NCI-H748 treated with DMSO at 0.1 percent for 48 hours (cell line): ENCODE measurements around the gene VWA8.
"Not testable (repeated sequence)": the region's sequence is repeated elsewhere in the genome, so short reads cannot be mapped to it uniquely, and the experiment has no call there.

Experiments
- DNase-seq: peaks from one replicate; lab custom pipeline; 2025; lab: John Stamatoyannopoulos, UW

Gene VWA8

DNA sequence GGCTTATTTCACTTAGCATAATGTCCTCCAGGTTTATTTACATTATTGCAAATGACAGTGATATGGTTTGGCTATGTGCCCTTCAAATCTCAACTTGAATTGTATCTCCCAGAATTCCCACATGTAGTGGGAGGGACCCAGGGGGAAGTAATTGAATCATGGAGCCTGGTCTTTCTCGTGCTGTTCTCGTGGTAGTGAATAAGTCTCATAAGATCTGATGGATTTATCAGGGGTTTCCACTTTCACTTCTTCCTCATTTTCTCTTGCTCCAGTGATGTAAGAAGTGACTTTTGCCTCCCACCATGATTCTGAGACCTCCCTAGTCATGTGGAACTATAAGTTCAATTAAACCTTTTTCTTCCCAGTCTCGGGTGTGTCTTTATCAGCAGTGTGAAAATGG is 109.6 kb downstream of the VWA8 start:
- DNase-seq = no peak

DNA sequence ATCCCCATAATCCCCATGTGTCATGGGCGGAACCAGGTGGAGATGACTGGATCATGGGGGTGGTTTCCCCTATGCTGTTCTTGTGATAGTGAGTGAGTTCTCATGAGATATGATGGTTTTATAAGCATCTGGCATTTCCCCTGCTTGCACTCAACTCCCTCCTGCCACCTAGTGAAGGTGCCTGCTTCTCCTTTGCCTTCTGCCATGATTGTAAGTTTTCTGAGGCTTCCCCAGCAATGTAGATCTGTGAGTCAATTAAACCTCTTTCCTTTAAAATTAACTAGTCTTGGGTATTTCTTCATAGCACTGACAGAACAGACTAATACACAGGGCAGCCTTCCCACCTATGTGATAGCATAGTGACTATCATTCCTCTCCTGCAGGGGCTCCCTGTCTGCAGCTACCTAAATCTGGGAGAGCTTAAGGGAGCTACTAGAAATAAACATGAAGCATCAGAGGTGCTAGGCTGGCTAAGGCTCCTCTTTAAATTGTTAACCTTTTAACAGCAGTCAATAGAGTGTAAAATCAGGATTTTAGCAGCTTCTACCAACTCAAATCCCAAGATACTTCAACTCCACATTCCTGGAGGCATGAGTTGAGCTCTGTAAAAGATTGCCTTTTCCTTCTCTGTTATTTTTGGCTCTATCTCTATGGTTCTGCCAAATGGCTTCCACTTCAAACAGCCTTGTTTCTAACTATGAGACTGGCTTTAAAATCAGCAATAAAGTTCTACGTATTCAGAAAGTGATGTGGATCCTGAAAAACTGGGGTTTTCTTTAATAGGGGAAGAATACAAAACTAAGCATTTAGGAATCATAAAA is 112.3 kb downstream of the VWA8 start:
- no peak for DNase-seq

DNA sequence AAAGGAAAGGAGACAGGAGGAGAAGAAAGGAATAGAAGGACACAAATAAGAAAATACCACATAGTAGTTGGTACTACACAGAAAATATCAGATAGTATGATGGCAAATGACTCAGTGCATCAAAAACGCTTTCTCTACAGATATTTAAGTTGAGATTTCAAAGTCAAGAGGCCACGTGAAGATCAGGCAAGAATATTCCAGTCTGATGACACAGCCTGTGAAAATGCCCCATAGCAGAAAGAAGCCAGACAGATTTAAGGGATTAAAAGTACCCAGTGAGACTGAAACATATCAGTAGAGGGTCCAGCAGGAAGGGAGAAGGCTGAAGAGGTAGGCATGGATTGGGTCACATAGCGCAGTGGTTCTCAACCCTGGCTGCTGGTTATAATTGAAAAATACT is 113.7 kb downstream of the VWA8 start:
- DNase-seq = no peak

DNA sequence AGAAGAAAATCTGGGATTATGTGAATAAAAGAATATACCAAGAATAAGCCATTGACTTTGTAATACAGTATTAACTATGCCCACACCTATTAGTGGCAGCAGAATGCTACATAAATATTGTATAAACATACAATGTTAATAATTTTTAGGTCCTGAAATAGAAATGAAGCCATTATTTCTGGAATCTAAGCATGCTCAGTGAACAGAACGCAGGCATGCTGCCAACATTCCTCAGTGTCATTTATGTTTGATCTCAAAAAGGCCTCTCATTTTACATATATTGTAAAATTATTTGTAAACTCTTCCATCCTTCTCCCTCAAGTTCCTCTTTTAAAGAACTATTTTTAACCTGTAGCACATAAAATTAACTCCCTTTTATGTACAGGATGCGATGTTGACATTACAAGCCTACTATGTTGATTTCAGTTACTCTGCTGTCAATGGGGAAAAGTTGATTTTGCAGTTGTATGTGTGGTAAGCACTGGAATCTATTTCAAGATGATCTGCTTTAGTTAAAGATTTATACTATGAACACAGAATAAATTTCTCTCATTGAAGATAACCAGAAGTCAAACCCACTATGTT is 118.8 kb downstream of the VWA8 start:
- DNase-seq = no peak

DNA sequence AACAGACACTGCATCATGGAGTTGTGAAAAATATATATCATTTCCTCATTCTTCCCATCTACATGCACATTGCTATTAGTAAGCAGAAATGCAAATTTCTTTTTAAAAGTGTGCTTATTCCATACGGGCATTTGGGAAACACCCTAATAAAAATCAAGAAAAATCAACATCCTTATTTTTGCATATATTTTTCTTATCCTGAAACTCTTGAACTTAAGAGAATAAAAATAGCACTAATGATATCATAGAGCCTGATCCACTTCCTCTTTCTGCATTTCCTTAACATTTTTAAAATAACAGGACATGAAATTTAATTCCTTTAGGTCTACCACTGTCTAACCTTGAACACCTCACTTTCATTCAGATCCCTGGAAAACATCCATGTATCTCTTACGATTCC is 123.3 kb downstream of the VWA8 start:
- no peak for DNase-seq

DNA sequence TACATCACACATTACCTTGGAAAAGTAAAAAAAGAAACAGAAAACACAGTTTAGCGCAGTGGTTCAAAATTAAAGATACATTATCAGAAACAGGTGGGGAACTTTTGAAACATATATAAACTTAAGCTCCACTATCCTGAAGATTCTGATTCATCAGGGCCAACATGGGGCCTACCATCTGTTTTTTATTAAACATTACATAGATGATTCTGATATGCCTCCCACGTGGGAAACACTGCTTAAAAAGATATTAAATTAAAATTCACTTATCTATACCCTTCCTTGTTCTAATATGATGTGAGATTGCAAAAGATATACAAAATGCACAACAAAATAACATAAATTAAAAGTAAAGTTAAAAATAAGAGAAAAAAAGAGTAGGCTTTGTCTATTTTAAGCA is 125.0 kb downstream of the VWA8 start:
- DNase-seq = no peak

DNA sequence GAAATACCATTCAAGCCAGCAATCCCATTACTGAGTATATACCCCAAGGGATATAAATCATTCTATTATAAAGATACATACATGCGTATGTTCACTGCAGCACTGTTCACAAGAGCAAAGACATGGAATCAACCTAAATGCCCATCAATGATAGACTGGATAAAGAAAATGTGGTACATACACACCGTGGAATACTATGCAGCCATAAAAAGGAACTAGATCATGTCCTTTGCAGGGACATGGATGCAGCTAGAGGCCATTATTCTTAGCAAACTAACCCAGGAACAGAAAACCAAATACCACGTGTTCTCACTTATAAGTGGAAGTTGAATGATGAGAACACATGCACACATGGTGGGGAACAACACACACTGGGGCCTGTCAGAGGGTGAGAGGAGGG is 126.2 kb downstream of the VWA8 start:
- DNase-seq = not testable (repeated sequence)

DNA sequence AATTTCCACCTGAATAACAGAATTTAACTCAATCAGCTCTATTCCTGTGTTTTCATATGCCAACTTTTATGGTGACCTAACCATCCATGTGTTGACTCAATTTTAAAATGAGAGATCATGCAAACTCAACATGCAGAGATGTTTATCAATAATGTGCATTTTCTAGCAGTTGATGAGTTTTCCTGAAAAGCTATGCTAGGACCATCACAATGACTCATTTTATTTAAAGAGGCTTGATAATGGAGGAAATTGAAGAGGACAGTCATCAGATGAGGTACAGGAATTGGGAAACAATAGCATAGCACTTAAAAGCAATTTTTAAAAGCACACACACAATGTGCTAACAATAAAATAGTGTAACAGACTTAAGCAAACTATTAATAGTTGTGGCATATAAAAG is 127.1 kb downstream of the VWA8 start:
- DNase-seq = no peak

DNA sequence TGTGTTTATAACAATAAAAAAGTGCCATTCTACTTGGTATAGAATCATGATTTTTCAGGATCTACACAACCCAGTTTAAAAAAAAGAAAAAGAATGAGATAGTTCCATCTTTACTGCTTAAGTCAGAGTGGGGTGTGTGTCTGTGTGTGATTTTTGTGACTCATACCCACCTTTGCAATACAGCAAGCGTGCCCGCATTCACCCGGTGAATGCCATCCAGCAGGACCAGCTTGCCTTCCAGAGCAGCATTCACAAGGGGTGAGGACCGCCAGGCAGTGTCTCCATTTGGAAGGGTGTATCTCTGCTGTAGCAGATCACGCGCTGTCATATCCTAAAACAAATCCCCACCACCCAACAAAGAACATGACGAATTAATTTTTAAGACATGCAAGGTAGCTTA is 127.7 kb downstream of the VWA8 start:
- DNase-seq = no peak

DNA sequence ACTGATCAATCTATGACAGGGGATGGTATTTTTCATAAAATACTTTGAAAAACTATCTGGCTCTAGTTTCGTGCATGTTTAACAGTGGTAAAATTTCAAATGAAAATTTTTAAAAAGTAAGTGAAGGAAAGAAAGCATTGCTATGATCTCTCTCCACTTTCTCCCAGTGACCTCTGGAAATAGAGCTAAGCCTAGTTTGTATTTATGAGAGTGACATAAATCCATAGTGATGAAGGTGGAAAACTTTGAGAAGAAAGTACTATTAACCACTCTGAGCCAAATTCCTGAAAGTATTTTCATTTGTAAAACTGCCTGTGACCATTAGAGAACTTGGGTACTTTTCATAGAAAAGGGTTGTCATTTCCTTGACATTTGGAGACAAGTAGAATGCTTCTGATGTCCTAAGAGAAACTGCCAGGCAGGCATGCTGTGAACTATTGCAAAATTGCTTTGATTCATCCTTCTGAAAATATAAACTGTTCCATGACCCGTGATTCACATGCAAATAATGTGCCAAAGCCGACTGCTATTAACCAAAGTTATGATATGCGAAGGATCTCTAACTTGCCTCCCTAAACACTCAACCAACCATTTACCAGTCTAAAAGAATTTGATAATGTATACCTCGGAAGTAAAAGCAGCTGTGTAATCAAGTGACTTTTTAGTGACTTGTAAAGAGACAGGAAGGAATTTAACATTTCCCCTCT is 133.2 kb downstream of the VWA8 start:
- DNase-seq = no peak

DNA sequence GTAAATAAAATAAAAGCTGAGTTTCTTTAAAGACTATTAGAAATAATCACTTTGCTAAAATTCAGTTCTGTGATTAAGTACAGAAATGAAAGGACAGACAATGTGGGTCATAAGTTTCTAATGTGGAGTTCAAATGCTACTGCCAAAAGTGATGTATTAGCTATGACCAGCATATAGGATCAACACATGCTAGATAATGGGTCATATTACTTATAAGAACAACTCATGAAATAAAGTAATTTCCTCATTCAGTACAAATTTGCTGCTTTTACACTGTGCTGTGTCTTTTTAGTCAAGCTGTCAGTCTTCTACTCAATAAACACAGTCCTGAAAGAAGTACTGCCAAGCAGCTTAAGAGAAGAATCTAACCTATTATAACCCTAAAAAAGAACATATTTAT is 135.2 kb downstream of the VWA8 start:
- no peak for DNase-seq

DNA sequence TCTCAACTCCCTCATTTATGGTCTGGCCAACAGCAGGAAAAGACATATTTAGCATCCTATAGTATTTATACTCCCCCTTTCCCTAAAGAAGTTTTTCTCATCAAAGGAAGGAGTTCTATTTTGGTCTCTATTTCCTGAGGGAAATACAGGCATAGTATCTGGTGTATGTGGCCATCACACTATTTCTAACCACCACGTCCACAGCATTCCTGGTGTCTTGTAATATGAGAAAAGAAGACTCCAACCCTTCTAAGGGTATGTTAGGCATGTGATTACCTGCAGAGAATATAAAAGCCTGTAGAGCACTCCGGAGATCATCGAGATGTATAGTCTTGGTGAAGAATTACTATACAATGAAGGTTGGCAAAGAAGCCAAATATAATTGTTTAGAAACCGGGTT is 137.4 kb downstream of the VWA8 start:
- DNase-seq = no peak

DNA sequence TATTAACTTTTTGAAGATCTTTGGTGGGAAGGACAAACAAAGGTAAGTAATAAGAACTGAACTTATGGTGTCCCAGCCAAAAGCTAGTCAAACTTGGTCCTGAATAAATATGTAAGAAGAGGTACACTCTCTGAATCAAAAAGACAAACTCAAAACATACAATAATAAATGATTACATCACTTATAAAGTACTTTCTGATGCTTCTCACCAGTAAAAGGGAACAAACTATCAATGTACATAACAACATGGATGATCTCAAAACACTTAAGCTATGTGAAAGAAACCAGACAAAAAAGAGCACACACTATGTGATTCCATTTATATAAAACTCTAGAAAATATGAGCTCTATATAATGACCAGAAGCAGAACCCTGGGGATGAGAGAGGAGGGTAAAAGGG is 138.3 kb downstream of the VWA8 start:
- no peak for DNase-seq

DNA sequence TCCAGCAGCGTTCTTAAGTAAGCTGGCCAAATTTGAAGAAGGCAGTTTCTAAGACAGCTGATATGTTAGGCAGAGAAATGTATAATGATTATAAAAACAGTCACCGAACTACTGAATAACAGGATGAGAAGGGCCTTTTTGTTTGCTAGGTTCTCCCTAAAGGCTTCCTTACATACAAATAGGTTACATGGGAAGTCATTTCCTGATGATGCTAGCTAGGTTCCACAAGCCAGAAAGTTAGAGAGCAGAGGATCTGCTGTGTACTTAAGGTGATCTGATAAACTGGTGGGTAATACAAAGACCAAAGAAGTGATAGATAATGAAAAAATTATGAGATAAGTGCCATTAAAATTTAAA is 139.7 kb downstream of the VWA8 start:
- DNase-seq = no peak

DNA sequence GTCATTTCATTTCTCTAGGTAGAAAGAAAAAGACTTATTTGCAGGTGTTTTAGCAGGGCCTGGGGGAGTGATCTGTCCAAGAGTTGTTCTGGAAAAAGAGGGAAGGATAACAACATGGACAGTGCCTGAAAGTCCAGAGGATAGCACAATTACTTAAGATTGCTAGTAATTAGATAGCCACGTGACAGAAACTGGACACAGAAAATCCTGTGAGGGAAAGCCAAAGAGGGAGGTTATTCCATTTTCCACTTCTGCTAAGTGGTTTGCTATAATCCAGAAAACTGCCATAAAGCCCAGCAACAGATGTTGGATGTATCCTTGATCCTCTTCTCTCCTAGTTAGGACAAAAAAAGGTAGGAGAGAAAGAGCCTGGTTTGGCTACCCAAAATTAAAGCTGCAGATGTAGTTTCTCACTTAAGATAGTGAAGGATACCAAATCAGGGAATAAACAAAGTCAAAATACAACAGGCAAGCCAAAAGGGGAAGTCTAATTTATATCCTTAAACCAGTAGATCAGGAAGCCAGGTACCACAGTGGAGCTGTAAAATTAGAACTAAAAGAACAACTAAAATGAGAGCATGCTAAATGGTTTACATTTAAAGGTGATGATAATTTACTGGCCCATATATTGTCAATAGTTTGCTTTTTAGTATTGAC is 140.2 kb downstream of the VWA8 start:
- no peak for DNase-seq

DNA sequence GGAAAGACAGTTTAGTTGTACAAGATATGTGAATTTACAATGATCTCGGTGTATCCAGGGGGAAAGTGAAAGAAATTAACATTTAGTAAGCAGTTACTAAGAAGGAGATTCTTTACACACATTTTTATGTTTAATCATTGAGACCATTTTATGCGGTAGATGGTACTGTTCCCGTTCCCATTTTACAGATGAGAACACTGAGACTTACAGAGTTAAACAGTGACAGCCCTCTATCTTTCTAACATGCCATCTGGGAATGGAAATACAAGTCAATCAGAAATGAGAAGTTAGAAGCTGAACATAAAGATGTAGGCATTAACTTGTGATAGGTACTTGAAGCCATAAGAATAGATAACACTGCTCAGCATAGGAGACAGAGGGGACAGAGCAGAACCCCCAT is 144.9 kb downstream of the VWA8 start:
- no peak for DNase-seq

DNA sequence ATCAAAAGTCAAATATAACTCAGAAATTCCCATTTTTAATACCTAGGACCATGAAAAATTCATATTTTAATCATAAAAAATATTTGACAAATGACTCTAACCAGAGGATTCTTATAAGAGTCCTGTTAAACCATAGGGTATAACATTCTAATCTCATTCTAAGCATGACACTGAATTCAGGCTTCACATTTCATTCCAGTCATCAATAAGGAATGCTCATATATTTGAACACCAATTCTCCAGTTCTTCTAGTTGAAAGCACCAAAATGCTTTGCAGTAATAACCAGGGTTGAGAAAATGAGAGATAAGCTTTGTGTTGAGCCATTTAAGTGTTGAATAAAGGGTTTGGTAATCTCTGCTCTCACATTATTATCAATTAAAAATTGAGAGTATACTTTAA is 147.5 kb downstream of the VWA8 start:
- DNase-seq = no peak

DNA sequence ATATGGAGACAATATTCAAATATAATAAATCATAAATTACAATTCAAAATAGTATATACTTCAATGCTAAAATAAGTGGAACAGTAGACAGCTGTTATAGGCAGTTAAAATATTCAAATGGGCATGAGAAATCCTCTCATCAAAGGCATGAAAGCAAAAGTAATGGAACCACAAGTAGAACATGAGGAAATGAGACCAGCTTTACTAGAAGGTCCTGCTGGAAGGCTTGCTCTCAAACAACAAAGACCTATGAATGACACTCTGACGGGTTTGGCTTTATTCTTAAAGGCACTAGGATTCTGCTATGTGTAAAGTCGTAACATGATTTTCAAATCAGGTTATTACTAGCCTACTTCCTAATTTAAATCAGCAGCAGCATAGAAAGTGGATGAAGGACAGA is 148.1 kb downstream of the VWA8 start:
- no peak for DNase-seq

DNA sequence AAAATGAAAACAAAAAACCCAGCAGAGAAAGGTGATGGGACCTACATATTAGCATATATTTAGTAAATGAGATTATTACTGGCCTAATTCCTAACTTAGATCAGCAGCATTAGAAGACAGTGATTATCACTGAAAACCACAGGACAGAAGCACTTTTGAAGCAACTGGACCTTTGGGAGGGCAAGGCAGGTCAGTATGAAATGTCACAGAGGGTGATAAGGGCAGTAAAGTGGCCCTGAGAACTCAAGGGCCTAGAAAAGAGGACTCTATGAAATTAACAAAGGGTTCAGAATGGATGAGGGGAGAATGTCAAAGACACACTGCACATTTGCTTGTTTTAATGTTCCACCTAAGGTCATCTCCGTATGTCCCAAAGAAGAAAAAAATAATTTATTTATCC is 148.7 kb downstream of the VWA8 start:
- DNase-seq = no peak

DNA sequence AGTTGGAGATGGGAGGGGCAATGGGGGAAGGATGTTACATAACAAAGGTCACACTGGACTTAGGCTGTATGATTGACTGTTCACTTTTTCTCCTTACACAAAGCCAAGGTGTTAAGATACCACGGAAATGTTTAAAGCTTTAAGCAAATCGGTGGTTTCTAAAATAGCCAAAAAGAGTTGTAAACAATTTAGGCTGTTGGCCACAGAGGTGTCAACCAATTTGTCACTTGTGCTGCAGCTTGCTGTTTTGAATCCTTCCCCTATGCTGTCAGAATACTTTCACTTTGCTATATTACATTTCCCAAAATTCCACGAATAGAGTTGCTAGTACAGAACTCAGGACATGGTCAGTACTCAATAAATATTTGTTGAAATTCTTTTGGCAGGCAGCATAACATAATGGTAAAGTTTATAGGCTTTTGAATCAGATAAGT is 149.3 kb downstream of the VWA8 start:
- no peak for DNase-seq

DNA sequence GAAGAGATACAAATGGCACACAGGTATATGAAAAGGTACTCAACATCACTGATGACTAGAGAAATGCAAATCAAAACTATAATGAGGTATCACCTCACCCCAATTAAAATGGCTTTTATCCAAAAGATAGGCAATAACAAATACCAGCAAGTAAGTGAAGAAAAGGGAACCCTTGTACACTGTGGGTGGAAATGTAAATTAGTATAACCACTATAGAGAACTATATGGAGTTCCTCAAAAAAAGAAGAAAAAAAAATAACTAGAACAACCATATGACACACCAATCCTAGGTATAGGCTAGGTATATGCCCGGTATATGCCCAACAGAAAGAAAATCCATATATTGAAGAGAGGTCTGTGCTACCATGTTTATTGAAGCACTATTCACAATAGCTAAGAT is 150.9 kb downstream of the VWA8 start:
- DNase-seq = no peak

DNA sequence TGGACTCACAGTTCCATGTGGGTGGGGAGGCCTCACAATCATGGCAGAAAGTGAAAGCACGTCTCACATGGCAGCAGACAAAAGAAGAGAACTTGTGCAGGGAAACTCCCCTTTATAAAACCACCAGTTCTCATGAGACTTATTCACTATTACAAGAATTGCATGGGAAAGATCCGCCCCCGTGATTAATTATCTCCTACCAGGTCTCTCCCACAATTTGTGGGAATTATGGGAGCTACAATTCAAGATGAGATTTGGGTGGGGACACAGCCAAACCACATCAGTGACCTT is 157.5 kb downstream of the VWA8 start:
- DNase-seq = not testable (repeated sequence)
